ENCODE data around the gene PNLIPRP1.

The PNLIPRP1 gene

DNA sequence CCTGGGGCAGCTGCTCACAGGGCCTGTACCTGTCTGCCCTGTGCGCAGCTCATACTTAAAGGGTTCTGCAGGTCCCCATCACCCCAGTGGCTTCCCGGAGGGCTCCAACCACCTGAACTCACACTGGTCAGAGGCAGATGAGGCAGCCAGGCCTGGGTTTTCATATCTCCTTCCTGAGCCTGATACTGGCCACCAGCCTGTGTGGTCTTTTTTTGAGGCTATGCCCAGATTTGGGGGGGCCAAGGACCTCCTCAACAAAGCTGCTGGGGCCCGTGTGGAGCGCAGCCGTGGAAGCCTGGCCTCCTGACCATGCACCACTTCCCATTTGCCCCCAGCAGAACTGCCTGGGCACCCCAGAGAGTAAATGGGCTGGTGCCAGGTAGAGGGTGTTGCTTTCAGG lies 55.7 kb downstream of the PNLIPRP1 start:
- no peaks in the 10 kb centered on the region for H3K36me3 ChIP-seq (ENCODE audit: control insufficient read depth, insufficient read depth, low read length)
- H3K27me3 ChIP-seq (ENCODE audit: control insufficient read depth, insufficient read depth, low read length): no peaks in the 10 kb centered on the region
- H3K9ac ChIP-seq (ENCODE audit: low read length): no peak overlapping the region
- H3K4me3 ChIP-seq (ENCODE audit: low read length): no peak overlapping the region
- H3K27ac ChIP-seq (ENCODE audit: low read depth, low read length): no peak overlapping the region
- no peaks in the 10 kb centered on the region for H3K4me1 ChIP-seq (ENCODE audit: control insufficient read depth, insufficient read depth, low read length)

DNA sequence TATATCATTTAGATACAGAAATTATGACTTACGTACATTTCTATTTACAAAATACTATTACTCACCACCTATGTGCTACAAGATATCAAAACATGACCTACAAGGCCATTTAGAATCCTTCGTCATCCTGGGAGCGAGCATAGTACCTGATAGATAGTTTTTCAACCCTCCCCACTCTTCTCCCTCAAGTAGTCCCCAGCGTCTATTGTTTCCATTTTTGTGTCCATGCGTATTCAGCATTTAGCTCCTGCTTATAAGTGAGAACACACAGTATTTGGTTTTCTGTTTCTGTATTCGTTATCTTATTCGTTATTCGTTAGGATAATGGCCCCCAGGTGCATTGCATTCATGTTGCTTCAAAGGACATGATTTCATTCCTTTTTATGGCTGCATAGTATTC lies 58.1 kb downstream of the PNLIPRP1 start:
- Histone ChIP-seq H3K4me3 (ENCODE audit: low read length) (no peak overlapping the region), H3K27ac (ENCODE audit: low read depth, low read length) (no peak overlapping the region), H3K36me3 (ENCODE audit: control insufficient read depth, insufficient read depth, low read length) (no peaks in the 10 kb centered on the region), H3K9ac (ENCODE audit: low read length) (no peak overlapping the region), H3K27me3 (ENCODE audit: control insufficient read depth, insufficient read depth, low read length) (no peaks in the 10 kb centered on the region), H3K4me1 (ENCODE audit: control insufficient read depth, insufficient read depth, low read length) (no peaks in the 10 kb centered on the region)

DNA sequence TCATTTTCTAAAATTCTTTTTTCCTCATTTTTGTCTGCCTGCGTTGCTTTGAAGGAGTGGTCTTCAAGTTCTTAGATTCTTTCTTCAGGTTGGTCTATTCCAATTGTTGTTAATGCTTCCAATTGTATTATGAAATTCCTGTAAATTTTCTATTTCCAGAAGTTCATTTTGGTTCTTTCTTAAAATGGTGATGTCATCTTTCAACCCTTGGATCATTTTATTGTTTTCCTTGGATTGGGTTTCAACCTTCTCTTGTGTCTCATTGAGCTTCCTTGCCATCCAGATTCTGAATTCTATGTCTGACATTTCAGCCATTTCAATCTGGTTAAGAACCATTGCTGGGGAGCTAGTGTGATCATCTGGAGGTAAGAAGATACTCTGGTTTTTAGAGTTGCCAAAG lies 63.1 kb downstream of the PNLIPRP1 start:
- H3K36me3 ChIP-seq (ENCODE audit: control insufficient read depth, insufficient read depth, low read length): no peaks in the 10 kb centered on the region
- H3K27me3 ChIP-seq (ENCODE audit: control insufficient read depth, insufficient read depth, low read length): no peaks in the 10 kb centered on the region
- H3K9ac ChIP-seq (ENCODE audit: low read length): no peak overlapping the region
- H3K4me1 ChIP-seq (ENCODE audit: control insufficient read depth, insufficient read depth, low read length): no peaks in the 10 kb centered on the region
- H3K4me3 ChIP-seq (ENCODE audit: low read length): no peak overlapping the region
- H3K27ac ChIP-seq (ENCODE audit: low read depth, low read length): no peak overlapping the region

DNA sequence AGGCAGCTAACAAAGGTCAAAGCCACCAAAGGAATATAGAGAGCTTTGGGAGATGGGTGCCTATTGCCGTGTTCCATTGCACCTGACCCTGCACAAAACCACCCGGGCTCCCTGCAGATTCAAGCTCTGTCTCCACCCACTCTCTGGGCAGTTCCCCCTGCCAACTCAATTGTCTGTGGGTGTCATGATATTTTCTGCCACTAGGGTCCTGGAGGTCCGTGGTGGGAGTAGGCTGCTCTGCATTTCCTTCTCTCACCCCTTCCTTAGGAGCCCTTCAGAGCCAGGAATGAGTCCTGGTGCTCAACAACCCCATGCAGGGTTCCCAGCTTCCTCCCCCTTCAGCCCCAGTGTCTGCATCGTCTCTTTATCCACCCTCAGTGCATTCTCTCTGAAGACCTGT lies 64.1 kb downstream of the PNLIPRP1 start:
- H3K27me3 ChIP-seq (ENCODE audit: control insufficient read depth, insufficient read depth, low read length): no peaks in the 10 kb centered on the region
- no peak overlapping the region for H3K9ac ChIP-seq (ENCODE audit: low read length)
- no peaks in the 10 kb centered on the region for H3K36me3 ChIP-seq (ENCODE audit: control insufficient read depth, insufficient read depth, low read length)
- H3K4me1 ChIP-seq (ENCODE audit: control insufficient read depth, insufficient read depth, low read length): no peaks in the 10 kb centered on the region
- no peak overlapping the region for H3K4me3 ChIP-seq (ENCODE audit: low read length)
- no peak overlapping the region for H3K27ac ChIP-seq (ENCODE audit: low read depth, low read length)

DNA sequence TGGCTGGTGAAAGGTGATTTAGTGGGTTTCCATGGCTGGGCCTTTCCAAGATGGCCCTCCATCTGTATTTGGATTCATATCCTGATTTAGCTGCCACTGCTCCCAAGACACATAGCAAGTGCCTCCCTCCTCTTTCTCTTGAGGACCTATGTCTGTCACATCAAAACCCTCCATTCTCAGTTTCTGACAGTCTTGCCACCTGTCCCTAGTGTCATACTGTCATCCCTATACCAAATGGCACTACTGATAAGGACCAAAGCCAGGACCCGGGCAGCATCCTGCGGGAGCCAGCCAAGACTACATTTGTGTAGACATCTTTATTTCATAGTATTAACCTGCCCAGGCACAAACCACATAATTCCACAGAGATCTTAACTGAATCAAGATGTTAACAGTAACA lies 64.8 kb downstream of the PNLIPRP1 start:
- Histone ChIP-seq H3K36me3 (ENCODE audit: control insufficient read depth, insufficient read depth, low read length) (no peaks in the 10 kb centered on the region), H3K4me3 (ENCODE audit: low read length) (no peak overlapping the region), H3K9ac (ENCODE audit: low read length) (no peak overlapping the region), H3K27me3 (ENCODE audit: control insufficient read depth, insufficient read depth, low read length) (no peaks in the 10 kb centered on the region), H3K4me1 (ENCODE audit: control insufficient read depth, insufficient read depth, low read length) (no peaks in the 10 kb centered on the region), H3K27ac (ENCODE audit: low read depth, low read length) (no peak overlapping the region)

DNA sequence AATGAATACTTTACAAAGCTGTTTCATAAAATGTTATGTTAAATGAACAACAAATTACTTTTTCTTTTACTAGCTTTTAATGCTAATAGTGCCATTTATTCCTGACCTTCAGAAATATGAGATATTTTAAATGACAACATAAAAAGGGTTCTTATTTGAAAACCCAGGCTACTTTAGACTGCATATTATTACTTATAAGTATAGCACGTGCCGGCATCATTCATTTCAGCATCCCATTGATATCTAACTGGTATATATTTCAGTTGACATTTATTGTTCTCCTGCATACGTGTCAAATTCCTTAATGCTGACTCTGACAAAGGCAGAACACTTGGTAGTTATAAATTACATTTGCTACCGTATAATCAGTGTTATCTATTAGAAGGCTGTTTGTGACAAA lies 65.3 kb downstream of the PNLIPRP1 start:
- H3K4me1 ChIP-seq (ENCODE audit: control insufficient read depth, insufficient read depth, low read length): no peaks in the 10 kb centered on the region
- no peaks in the 10 kb centered on the region for H3K27me3 ChIP-seq (ENCODE audit: control insufficient read depth, insufficient read depth, low read length)
- H3K36me3 ChIP-seq (ENCODE audit: control insufficient read depth, insufficient read depth, low read length): no peaks in the 10 kb centered on the region
- no peak overlapping the region for H3K27ac ChIP-seq (ENCODE audit: low read depth, low read length)
- no peak overlapping the region for H3K4me3 ChIP-seq (ENCODE audit: low read length)
- no peak overlapping the region for H3K9ac ChIP-seq (ENCODE audit: low read length)

DNA sequence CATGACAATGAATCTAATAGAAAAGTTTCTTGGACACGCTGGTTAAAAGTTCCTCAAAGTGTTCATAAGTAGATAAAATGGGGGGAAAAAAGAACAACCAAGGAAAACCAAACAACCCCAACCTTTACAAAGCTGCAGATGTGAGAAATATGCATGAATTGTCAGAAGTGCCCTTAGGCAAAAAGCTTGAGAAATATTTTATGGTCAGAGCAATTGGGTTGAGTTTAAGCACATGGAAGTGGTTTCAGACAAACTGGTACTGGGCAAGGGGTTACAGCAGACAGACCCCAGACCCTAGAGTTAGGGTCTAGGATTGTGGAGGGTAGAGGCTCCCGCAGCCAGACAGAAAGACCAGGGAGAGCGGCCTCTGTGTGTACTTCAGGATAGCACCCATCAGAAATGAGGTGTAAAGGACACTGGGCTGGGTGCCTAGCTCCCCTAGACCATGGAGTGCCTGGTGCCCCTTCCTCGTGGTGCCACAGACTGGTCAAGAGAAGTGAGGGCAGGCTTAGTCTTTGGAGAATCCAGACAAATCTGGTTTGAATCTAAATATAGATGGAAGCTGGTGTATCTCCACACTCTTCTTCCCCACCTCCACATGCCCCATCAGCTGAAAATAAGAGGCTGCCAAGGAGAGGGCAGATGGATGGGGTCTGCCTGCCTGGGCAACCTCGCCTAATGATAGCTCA lies 67.2 kb downstream of the PNLIPRP1 start:
- no peaks in the 10 kb centered on the region for H3K4me1 ChIP-seq (ENCODE audit: control insufficient read depth, insufficient read depth, low read length)
- no peak overlapping the region for H3K4me3 ChIP-seq (ENCODE audit: low read length)
- H3K27ac ChIP-seq (ENCODE audit: low read depth, low read length): no peak overlapping the region
- H3K27me3 ChIP-seq (ENCODE audit: control insufficient read depth, insufficient read depth, low read length): no peaks in the 10 kb centered on the region
- H3K9ac ChIP-seq (ENCODE audit: low read length): no peak overlapping the region
- H3K36me3 ChIP-seq (ENCODE audit: control insufficient read depth, insufficient read depth, low read length): no peaks in the 10 kb centered on the region
